HG03196 (cell line): ENCODE measurements around the gene NCOA6.
A peak's percentile ranks its signal among the peaks of the same experiment; 100 is the strongest.

ENCODE experiments used
- ATAC-seq: cut with Tn5 transposase; IDR thresholded peaks from one replicate; pipeline ENCODE4 v1.9.1; 2021; ENCODE audit not compliant: unreplicated experiment

NCOA6 gene

DNA sequence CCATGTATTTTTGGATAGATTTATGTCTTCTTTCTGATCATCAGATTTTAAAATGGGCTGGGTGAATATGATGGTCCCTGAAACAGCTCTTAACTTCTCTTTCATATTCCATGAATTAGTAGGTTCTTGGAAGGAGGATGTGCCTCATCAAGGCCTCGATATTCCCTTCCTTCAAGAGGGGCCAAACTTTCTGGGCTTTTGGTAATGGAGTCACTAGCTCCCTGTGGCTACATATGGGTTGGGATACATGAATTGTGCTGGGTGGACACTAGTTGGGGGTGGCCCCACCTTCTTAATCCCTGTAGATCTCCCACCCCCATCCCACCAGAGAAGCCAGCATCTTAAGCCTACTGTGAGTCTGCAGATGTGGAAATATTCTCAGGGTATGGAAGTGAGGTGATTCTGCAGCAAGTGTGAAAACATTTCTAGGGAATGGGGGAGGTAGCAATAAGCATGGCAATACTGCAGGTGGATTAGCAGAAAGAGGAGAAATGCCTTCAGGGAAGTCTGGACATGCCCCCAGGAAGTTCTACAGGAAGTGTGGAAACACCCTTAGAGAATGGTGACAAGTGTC, 119.1 kb downstream of the NCOA6 start:
- no peak for ATAC-seq

DNA sequence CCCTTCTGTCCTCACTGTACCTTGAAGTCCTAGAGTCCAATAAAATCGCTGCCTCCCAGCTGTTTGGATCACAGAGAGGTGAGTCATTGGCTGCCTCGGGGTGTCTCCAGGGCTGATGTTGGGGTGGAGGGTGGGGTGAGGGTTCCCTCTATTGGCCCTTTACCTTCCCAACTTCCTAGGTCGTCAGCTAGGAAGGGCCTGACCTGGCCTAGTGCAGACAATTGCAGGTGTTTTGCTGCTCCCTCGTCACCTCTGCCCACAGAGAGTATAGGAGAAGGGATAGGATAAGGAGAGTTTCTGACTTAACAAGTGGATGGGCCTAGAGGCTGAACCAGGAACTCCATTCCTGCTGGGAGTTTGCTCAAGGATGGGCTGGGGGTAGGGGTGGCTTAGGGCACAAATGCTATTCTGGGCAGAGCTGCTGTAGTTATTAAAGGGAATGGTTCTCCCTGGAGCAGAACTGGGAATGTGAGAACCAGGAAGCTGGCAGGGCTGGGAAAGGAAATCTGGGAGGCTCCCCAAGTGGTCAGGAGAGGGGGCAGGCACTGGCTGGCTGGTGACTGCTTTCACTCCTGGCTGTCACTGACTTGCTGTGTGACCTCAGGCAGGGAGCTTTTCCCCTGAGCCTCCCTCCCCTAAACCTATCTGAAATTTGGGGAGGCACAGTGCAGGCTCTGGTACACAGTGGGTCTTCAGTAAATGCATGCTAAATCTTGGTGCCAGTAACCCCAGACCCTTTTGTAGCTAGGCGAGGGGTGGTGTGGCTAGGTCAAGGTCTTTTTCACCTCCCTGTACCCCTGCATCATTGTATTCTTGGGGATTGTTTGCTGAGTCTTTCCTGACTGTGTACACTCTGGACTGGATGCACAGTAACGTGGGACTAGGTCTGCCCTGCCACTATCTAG, 119.8 kb downstream of the NCOA6 start:
- no peak for ATAC-seq

DNA sequence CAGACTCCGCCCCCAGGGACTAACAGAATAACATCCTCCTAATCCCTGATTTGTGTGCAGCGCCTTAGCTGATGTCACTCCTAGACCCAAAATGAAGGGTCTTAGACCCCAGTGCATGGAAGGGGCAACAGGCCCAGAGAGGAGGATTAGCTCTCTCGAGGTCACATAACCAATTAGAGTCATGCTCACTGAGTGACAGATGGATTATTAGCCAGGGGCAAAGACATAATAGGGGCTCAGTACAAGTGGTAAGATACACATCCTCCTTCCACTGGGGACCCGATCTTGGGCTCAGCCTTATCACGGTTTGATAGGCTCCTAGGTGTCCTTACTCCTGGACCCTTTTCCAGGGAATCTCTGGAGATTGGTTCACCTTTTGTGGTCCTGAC, 120.4 kb downstream of the NCOA6 start:
- ATAC-seq = no peak

DNA sequence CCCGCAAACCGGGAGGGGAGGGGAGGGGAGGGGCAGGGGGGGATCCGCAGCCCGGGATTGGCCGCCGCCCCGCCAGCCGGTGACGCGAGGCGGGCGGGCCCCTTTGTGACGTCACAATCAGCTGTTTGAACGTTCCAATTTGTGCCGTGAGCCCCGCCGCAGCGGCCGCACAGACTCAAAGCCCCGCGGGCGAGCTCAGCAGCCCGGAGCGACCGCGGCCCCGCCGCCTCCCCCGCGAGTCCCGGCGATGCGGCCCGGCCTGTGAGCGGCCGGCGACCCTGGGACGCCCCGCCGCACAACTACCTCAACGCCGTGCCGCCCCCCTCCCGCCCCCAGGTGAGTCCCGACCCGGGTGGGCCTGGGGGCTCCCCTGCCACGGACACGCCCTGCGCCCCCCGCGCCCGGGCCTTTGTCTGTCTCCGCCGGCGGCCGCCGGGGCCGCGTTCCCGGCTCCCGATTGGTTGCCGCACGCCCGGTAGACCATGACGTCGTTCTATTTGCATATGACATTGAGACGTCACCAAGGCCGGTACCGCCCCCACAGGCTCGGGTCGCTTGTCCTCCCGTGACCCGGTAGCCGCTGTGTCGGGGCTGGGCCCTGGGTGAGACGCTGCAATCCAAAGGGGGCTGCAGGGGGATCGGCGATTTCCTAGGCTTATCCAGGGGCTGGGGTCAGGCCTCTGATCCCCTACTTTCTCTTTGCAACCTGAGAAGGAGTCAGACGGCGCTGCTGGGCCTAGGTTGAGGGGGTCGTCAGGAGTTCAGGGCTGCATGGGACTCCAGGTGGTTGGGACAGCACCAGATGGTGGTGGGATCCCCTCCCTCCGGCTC, 121.1 kb downstream of the NCOA6 start, which contains the start of gene TP53INP2:
Gene TP53INP2, plus strand, starts transcription at position 168 of the 831 bp plus-strand sequence. CDS start 4,396 bp downstream, outside the sequence.
- ATAC-seq = peak; percentile 57

DNA sequence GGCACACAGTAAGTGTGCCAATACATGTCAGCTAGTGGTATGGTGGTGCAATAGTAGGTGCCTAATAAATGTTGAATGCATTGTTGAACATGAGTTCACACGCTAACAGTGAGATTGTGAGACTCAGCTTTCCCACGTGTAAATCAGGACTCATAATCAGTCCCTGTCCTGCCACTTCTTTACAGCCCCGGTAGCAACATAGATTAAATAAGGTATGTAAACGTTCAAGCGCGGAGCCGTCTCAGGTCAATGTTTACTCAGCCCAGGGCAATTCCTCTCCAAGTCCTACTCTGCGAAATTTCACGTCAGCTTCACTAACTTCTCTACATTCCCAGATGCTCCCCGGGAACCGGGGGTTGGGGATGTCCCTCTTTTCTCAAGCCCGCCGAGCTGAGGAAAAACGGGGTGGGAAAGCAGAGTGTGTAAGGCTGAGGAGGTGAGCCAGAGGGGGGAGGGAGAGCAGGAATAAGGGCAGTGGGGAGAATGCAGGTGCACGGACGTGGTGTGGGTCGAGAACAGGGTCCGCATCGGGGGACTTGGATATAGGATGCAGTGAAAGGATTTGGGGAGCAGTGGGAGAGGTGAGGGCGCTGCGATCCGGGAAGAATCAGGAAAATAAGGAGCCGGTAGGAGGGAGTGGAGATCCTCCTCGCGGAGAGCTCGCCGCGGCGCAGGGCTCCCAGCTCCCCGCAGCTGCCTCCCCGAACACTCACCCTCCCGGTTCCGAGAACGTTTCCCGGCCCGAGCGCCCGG, 121.9 kb downstream of the NCOA6 start:
- ATAC-seq = no peak

DNA sequence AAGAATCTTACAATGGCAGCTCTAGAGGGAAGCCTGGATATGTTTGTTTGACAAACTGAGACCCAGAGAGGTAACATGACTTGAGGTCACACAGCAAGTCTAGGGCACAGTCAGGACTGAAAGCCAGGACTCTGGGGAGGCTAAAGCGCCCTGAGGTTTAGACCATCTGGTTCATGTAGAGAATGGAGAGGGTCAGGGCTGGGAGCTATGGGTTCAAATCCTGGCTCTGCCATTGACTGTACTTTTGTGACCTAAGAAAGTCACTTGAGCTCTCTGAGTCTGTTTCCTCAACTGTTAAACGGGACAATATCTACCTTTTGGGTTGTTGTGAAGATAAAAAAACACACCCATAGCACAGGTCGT, 122.4 kb downstream of the NCOA6 start:
- ATAC-seq = no peak

DNA sequence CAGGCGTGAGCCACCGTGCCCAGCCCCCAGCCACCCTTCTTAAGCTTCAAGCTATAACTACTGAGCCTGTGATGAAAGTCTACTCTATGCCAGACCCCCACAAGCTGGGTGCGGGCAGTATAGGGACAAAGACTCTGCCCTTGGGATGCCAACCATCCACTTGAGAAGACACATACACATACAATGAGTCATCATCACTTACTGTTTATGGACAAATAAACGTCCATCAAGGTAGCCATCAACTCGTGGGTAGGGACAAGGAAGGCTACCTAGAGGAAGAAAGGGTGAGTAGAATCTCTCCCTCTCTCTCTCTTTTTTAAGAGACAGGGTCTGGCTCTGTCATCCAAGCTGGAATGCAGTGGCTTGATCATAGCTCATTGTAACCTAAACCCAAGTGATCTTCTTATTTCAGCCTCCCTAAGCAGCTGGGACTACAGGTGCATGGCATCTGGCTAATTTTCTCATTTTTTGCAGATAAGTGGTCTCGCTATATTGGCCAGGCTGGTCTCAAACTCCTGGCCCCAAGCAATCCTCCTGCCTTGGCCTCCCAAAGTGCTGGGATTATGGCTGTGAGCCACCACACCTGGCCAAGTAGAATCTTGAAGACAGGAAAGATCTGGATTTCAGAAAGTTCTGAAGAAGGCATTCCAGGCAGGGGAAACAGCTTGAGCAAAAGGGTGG, 123.9 kb downstream of the NCOA6 start:
- no peak for ATAC-seq

DNA sequence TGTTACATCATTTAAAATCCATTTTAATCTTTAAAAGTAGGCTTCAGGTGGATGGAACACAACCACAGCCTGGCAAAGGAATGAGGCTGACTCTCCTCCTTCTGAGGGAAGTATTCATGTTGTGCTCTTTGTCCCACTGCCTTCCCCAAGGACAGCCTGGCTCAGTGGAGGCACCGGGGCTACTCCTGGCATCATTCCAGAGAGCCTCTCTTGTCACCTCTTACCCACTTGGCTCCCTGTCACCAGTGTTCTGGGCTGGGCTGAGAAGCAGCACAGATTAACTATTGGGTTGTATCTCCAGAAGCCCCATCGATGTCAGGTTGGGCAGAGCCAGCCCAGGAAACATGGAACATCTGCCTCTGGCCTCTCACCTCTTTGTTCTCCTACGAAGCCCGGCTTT, 132.0 kb downstream of the NCOA6 start:
- ATAC-seq = no peak

DNA sequence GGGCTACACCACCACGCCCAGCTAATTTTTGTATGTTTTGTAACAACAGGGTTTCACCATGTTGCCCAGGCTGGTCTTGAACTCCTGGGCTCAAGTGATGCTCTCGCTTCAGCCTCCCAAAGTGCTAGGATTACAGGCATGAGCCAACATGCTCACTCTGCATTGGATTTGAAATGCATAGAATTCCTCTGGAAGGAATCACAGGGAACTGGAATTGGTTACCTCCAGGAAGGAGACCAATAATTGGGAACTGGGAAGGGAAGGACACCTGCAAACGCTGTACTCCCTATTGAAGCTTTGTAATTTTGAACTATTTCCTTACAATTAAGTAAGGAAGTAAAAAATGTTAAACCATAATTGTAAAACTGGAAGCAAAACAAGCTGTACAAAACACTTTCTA, 133.6 kb downstream of the NCOA6 start:
- no peak for ATAC-seq

DNA sequence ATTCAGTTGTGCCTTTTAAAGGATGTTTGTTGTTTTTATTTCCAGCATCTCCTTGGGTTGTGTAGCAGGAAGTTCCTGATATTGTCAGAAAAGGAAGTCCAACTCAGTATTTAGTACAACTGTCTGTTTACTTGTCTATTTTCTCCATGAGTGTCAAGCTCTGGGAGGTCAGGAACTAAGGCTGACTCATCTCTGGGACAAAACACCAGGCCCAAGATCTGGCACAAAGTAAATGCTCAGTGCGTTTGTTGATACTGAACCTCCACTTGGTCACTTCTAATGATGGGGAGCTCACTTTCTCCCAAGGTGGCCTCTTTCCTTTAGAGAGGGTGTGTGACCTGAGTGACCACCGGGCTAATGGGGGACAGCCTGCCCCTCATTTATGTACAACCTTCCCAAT, 136.0 kb downstream of the NCOA6 start:
- no peak for ATAC-seq

DNA sequence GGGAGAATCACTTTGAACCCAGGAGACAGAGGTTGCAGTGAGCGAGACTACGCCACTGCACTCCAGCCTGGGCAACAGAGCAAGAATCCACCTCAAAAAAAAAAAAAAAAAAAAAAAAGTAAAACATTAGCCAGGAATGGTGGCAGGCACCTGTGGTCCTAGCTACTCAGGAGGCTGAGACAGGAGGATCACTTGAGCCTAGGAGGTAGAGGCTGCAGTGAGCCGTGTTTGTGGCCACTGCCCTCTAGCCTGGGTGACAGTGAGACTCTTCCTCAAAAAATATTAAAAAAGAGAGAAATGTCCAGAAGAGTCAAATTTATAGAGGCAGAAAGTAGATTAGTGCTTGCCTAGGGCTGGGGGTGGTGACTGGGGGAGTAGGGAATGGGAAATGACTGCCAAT, 141.8 kb downstream of the NCOA6 start:
- no peak for ATAC-seq

DNA sequence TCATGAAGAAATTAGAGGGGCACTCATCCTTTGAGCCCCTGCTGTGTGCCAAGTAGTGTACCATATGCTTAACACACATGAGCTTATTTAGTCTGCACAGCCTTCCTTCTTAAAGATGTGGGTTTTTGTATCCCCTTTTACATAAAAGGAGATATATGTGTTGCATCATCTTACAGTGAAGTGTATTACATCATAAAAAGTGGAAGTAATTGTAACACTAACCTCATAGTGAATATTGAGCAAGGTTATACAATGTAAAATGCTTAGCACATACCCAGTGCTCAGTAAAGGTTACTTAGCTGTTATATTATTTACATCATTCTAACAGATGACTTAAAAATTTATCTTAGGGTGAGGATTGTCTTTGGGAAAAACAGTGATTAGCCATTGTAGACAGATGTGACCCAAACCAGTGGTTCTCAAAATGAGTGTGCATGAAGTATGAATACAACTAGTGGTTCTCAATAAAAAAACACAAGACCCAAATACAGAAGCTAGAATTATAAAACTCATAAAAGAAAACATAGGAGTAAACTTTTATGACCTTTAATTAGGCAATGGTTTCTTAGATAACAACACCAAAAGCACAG, 144.8 kb downstream of the NCOA6 start:
- no peak for ATAC-seq

DNA sequence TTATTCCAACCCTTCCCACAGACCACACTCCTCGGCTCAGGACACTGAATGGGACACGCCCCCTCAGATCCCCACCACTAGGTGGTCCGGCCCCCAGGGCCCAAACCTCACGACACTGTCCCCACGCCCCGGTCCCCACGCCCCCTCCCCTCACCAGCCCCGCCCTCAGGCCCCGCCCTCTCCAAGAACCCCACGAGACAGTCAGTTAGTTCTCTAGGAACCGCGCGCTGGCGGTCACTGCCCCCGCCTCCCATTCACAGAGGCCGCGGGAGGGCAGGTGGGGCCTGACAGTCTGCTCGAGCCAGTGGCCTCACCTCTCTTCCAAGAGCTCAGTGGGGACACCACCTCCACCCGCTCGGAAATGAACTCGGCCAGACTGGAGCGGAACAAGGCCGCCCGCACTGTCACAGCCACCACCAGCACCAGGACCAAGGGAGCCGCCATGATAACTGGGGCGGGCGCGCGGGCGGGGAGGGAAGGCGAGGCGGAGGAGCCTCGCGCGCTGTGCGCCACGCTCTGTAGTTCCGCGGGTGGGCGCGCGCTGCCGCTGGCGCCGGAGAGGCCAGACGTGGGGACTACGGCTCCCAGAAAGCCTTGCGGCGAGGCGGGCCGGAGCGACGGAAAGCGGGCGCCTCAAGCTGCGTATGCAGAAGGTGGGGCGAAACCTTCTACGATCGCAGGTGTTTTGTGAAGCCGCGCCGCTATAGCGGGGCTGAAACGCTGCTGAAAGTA, 148.6 kb downstream of the NCOA6 start, which contains the start of gene PIGU:
Gene PIGU, minus strand, starts transcription at position 451 of the 732 bp plus-strand sequence. Its CDS starts 7 bp downstream, at position 444.
- peak; percentile 94 for ATAC-seq

DNA sequence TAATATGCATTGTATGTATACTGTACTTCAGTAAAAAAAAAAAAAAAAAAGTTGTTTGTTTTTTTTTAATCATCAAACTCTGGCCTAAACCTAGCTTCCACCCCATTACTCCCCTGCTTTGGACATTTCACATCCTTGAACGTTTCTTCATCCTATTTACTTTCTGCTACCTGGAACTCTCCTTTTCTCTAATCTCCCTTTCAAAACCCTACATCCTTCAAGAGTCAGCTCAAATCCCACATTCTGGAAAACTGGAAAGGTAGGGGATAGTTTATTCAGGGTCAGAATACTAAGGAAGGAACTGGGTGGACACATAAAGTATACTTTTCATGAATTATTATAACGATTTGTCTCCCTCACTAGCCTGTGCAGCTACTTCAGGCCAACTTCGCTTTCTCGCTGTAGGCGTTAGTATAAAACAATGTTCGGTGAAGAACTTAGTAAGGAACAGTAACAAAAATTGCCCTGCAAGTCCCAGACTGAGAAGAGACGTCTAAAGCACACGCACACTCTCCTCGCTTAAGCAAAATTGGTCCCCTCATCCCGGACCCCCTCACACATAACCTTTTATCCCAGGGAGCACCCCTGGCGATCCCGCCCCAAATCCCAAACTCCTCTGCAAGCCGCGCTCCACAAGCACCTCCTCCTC, 149.3 kb downstream of the NCOA6 start:
- no peak for ATAC-seq

DNA sequence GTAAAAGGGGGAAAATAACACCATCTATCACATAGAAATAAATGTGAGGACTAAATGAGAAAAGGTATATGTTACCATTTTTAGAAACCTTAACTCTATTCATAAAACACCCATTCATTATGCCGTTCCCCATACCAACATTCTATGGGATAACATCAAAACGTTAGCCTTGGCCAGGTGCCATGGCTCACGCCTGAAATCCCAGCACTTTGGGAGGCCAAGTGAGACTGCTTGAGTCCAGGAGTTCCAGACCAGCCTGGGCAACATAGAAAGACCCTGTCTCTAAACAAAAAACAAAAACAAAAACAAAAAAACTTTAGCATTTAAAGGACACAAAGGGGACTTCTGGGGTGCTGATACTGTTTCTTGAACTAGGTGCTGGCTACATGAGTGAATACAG, 149.9 kb downstream of the NCOA6 start:
- ATAC-seq = no peak

DNA sequence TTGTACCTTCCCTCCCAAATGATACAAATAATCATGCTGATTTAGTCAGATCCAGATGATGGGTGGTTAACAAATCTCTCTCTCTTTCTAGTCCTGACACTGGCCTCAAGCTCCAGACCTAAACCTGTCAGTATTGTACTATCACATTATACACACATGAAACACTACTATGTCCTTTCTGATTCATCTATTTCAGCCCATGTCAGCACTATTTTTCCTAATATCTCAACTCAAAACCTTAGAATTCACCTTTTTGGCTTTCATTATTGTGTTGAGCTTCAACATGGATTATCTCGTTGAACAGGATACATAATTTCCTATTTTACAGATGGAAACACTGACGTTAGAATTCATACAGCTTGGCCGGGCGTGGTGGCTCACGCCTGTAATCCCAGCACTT, 152.0 kb downstream of the NCOA6 start:
- no peak for ATAC-seq

DNA sequence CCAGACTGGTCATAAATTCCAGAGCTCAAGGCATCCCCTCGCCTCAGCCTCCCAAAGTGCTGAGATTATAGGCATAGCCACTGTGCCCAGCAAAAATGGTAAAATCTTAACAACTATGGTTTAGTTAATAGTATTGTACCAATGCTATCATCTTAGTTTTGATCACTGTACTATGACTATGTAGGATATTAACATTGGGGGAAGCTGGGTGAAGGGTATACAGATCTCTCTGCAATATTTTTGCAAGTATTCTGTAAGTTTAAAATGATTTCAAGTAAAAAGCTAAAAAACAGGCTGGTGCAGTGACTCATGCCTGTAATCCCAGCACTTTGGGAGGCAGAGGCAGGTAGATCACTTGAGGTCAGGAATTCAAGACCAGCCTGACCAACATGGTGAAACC, 156.4 kb downstream of the NCOA6 start:
- no peak for ATAC-seq
